ENCODE measurements around the gene TARS1. TPM values are rescaled to one million over a fixed set of nuclear protein-coding genes. Genes with fewer than 3 reads are reported as not detected.

The TARS1 gene
- total and polyA plus RNA-seq, 10 donors: 42.7 to 90.0 (median 48.0) TPM

DNA sequence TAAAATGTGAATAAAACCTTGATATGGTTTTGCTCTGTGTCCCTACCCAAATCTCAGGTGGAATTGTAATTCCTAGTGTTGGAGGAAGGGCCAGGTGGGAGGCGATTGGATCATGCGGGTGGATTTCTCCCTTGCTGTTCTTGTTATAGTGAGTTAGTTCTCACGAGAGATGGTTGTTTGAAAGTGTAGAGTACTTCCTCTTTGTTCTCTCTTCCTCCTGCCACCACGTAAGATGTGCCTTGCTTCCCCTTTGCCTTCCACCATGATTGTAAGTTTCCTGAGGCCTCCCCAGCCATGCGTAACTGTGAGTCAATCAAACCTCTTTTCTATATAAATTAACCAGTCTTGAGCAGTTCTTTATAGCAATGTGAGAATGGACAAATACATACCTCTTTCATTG, 34.9 kb downstream of the TARS1 start:
- no peak overlapping the region for H3K27ac ChIP-seq
- TF ChIP-seq, protein P1, sequence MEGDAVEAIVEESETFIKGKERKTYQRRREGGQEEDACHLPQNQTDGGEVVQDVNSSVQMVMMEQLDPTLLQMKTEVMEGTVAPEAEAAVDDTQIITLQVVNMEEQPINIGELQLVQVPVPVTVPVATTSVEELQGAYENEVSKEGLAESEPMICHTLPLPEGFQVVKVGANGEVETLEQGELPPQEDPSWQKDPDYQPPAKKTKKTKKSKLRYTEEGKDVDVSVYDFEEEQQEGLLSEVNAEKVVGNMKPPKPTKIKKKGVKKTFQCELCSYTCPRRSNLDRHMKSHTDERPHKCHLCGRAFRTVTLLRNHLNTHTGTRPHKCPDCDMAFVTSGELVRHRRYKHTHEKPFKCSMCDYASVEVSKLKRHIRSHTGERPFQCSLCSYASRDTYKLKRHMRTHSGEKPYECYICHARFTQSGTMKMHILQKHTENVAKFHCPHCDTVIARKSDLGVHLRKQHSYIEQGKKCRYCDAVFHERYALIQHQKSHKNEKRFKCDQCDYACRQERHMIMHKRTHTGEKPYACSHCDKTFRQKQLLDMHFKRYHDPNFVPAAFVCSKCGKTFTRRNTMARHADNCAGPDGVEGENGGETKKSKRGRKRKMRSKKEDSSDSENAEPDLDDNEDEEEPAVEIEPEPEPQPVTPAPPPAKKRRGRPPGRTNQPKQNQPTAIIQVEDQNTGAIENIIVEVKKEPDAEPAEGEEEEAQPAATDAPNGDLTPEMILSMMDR (IDR thresholded peaks at IDR 0.05 in 8 of 11, conservative IDR thresholded peaks at IDR 0.05 in 3 of 11): no peak
- TF ChIP-seq POLR2AphosphoS5 (IDR thresholded peaks at IDR 0.05) (no peak), POLR2A (IDR thresholded peaks at IDR 0.05) (no peak)
- no peaks in the 10 kb centered on the region for H3K4me1 ChIP-seq
- DNase-seq: no peak
- peaks cover 0 to 14% (median 1%) of the 10 kb centered on the region in 8 donors for H3K9me3 ChIP-seq
- no peak overlapping the region for H3K4me3 ChIP-seq
- intact Hi-C loops (cut with DNase I; ENCODE audit: low total_unique reads): no loop called here
- 62 to 82% (median 69%) methylated on average over 5 of the region's 5 CpGs for WGBS, 5 donors
- no peaks in the 10 kb centered on the region for H3K27me3 ChIP-seq (replicated peaks in 1 of 7)
- H3K36me3 ChIP-seq: peaks cover 0 to 91% (median 39%) of the 10 kb centered on the region in 6 donors

DNA sequence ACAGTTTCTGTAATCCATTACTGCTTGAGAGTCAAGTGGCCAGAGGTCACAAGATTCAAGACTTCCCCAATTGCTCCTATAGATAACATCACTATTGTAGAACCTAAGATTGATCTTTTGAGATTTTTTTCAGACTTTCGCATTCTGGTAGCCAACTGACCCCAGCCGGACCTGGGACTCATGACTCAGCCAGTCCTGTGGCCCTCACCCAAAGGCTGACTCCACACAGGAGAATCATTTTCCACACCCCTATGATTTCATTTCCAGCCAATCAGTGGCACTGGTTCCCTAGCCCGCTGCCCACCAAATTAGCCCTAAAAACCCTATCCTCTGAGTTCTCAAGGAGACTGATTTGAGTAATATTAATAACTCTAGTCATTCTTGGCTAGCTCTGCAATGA, 36.2 kb downstream of the TARS1 start:
- TF ChIP-seq, protein P1 (IDR thresholded peaks at IDR 0.05 in 8 of 11, conservative IDR thresholded peaks at IDR 0.05 in 3 of 11): no peak
- TF ChIP-seq POLR2AphosphoS5 (IDR thresholded peaks at IDR 0.05) (no peak), POLR2A (IDR thresholded peaks at IDR 0.05) (no peak)
- H3K36me3 ChIP-seq: peaks cover 0 to 78% (median 26%) of the 10 kb centered on the region in 6 donors

DNA sequence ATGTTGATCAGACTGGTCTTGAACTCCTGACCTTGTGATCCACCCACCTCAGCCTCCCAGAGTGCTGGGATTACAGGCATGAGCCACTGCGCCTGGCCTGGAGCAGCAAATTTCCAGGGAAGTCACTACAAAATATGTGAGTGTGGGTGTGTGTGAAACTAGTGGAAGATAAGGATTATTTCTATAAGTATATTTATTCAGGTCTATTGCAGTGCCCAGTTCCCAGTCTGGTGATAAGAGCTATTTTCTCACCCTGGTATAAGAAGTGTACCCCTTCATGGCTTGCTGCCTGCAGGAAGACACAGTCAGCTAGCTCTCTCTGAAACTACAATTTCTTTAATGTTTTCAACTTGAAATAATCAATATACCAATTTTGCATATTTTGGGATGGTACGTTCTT, 37.1 kb downstream of the TARS1 start:
- Histone ChIP-seq H3K9me3 (peaks cover 0 to 14% (median 1%) of the 10 kb centered on the region in 8 donors), H3K27me3 (replicated peaks in 1 of 7) (no peaks in the 10 kb centered on the region), H3K27ac (no peak overlapping the region), H3K36me3 (peaks cover 0 to 70% (median 19%) of the 10 kb centered on the region in 6 donors), H3K4me1 (no peaks in the 10 kb centered on the region), H3K4me3 (no peak overlapping the region)
- DNase-seq: no peak
- intact Hi-C loops (cut with DNase I; ENCODE audit: low total_unique reads): no loop called here
- 91 to 100% (median 96%) methylated on average over 2 of the region's 2 CpGs for WGBS, 5 donors
- TF ChIP-seq, protein P1 (IDR thresholded peaks at IDR 0.05 in 8 of 11, conservative IDR thresholded peaks at IDR 0.05 in 3 of 11): no peak
- no peak for TF ChIP-seq POLR2A (IDR thresholded peaks at IDR 0.05)
- no peak for TF ChIP-seq POLR2AphosphoS5 (IDR thresholded peaks at IDR 0.05)

More for the DNA sequence above, 36.2 kb downstream of the TARS1 start:
- H3K9me3 ChIP-seq: peaks cover 0 to 14% (median 1%) of the 10 kb centered on the region in 8 donors
- H3K27me3 ChIP-seq (replicated peaks in 1 of 7): no peaks in the 10 kb centered on the region
- 97 to 99% (median 98%) methylated on average over 3 of the region's 3 CpGs for WGBS, 5 donors
- no peak for DNase-seq
- intact Hi-C loops (cut with DNase I; ENCODE audit: low total_unique reads): no loop called here
- H3K4me1 ChIP-seq: no peaks in the 10 kb centered on the region
- H3K27ac ChIP-seq: no peak overlapping the region
- H3K4me3 ChIP-seq: no peak overlapping the region

DNA sequence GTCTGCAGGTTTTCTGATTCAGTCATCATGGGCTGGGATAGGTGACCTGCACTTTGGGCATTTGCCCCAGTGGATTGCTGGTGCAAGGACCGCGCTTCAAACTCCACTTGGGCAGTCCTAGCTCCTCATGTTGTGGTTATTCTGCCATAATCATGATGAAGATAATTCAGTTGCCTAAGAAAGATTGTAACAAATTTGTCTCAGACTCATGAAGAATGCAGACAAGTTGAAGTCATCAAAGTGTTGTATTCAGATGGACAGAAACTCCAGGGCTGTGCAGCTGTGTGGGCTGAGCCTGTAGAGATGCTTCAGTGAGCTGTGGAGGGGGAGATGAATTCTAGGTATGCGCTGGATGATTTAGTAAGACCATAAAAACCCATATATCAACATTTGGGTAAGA, 38.5 kb downstream of the TARS1 start:
- H3K4me1 ChIP-seq: no peaks in the 10 kb centered on the region
- intact Hi-C loops (cut with DNase I; ENCODE audit: low total_unique reads): no loop called here
- H3K27me3 ChIP-seq (replicated peaks in 1 of 7): no peaks in the 10 kb centered on the region
- no peak for DNase-seq
- WGBS, 5 donors: 91 to 95% (median 94%) methylated on average over 3 of the region's 3 CpGs
- peaks cover 0 to 55% (median 11%) of the 10 kb centered on the region in 6 donors for H3K36me3 ChIP-seq
- H3K9me3 ChIP-seq: peaks cover 0 to 10% (median 1%) of the 10 kb centered on the region in 8 donors
- no peak overlapping the region for H3K4me3 ChIP-seq
- TF ChIP-seq POLR2A (IDR thresholded peaks at IDR 0.05) (no peak), POLR2AphosphoS5 (IDR thresholded peaks at IDR 0.05) (no peak)
- TF ChIP-seq, protein P1 (IDR thresholded peaks at IDR 0.05 in 8 of 11, conservative IDR thresholded peaks at IDR 0.05 in 3 of 11): no peak
- H3K27ac ChIP-seq: no peak overlapping the region
